HepG2 (cell line): ENCODE results near the gene MBTPS2. TPM values are rescaled to one million over a fixed set of nuclear protein-coding genes. Genes with fewer than 3 reads are reported as not detected.
A peak's percentile ranks its signal among the peaks of the same experiment; 100 is the strongest.

Source experiments
- AKAP8 ChIP-seq: sonication (generic); formaldehyde crosslinking; IDR thresholded peaks from 2 replicates; pipeline ENCODE4 v1.5.1; 2020; ENCODE audit warnings: mild to moderate bottlenecking, missing genetic modification reagents
- CCAR2 ChIP-seq: fragments of 200-400 bp; formaldehyde crosslinking; optimal IDR thresholded peaks from 2 replicates; pipeline ENCODE3; 2018; ENCODE audit warnings: low read depth, mild to moderate bottlenecking, low read length, moderate library complexity
- HIVEP1 ChIP-seq: sonication (generic); formaldehyde crosslinking; IDR thresholded peaks from 2 replicates; pipeline ENCODE4 v1.4.0; 2020; ENCODE audit warnings: mild to moderate bottlenecking, missing genetic modification reagents
- KDM6A ChIP-seq: IDR thresholded peaks from 2 replicates; pipeline ENCODE4 v1.6.1; 2016; ENCODE audit warnings: low read depth
- PLRG1 ChIP-seq: fragments of 450-650 bp; conservative IDR thresholded peaks from 2 replicates; pipeline ENCODE4 v1.6.1; 2016
- RBM22 ChIP-seq: fragments of 200-400 bp; formaldehyde crosslinking; optimal IDR thresholded peaks from 2 replicates; pipeline ENCODE3; 2017; ENCODE audit warnings: mild to moderate bottlenecking, low read length, moderate library complexity
- SP4 ChIP-seq: sonication (generic); formaldehyde crosslinking; IDR thresholded peaks from 2 replicates; pipeline ENCODE4 v1.8.1; 2023; ENCODE audit warnings: mild to moderate bottlenecking, missing genetic modification reagents
- SPEN ChIP-seq: sonication (generic); formaldehyde crosslinking; IDR thresholded peaks from 2 replicates; pipeline ENCODE4 v1.5.1; 2020; ENCODE audit warnings: low read depth, mild to moderate bottlenecking, missing genetic modification reagents
- SYNCRIP ChIP-seq: fragments of 200-400 bp; formaldehyde crosslinking; IDR thresholded peaks from 2 replicates; pipeline ENCODE4 v1.6.1; 2018; ENCODE audit warnings: mild to moderate bottlenecking, low read depth, low read length; ENCODE audit not compliant: insufficient read depth
- ZBTB14 ChIP-seq: sonication (generic); formaldehyde crosslinking; IDR thresholded peaks from 2 replicates; pipeline ENCODE4 v1.4.0; 2020; ENCODE audit warnings: missing genetic modification reagents
- ZBTB3 ChIP-seq: sonication (generic); formaldehyde crosslinking; IDR thresholded peaks from 2 replicates; pipeline ENCODE4 v1.4.0; 2020; ENCODE audit warnings: low read depth, mild to moderate bottlenecking, moderate library complexity, missing genetic modification reagents, borderline replicate concordance
- ZNF101 ChIP-seq: sonication (generic); formaldehyde crosslinking; IDR thresholded peaks from 2 replicates; pipeline ENCODE4 v1.4.0; 2020; ENCODE audit warnings: mild to moderate bottlenecking, low read depth, missing genetic modification reagents, borderline replicate concordance
- ZNF12 ChIP-seq: sonication (generic); formaldehyde crosslinking; IDR thresholded peaks from 2 replicates; pipeline ENCODE4 v1.5.0; 2020; ENCODE audit warnings: missing genetic modification reagents
- ZNF432 ChIP-seq: sonication (generic); formaldehyde crosslinking; IDR thresholded peaks from 2 replicates; pipeline ENCODE4 v1.5.0; 2020; ENCODE audit warnings: missing genetic modification reagents, mild to moderate bottlenecking, borderline replicate concordance
- ZNF446 ChIP-seq: sonication (generic); formaldehyde crosslinking; IDR thresholded peaks from 2 replicates; pipeline ENCODE4 v1.5.0; 2020; ENCODE audit warnings: mild to moderate bottlenecking, missing genetic modification reagents
- ZNF549 ChIP-seq: sonication (generic); formaldehyde crosslinking; IDR thresholded peaks from 2 replicates; pipeline ENCODE4 v1.5.0; 2020; ENCODE audit warnings: missing genetic modification reagents
- ZNF672 ChIP-seq: sonication (generic); formaldehyde crosslinking; IDR thresholded peaks from 2 replicates; pipeline ENCODE4 v1.8.1; 2022; ENCODE audit warnings: missing genetic modification reagents
- ZXDC ChIP-seq: sonication (generic); formaldehyde crosslinking; IDR thresholded peaks from 2 replicates; pipeline ENCODE4 v1.5.0; 2020; ENCODE audit warnings: mild to moderate bottlenecking, missing genetic modification reagents
- polyA plus RNA-seq, 8 experiments: library from polyadenylated mRNA; depleted of rRNA in 3 of 8; stranded (reverse) in 7 of 8; unstranded in 1 of 8; fragments of >200 nt; fragmentation: Illumina TruSeq in 4 of 8; extraction: Trizol in 4 of 8; gene quantifications; 2 replicates each; pipeline versions ENCODE4 v1.2.1 to v1.2.3, GENCODE V29; 2011 to 2016; ENCODE audit warnings: low read depth in 4 of 8, missing spikeins in 1 of 8, mixed read lengths in 1 of 8; ENCODE audit not compliant: insufficient read depth in 1 of 8
- total RNA-seq, 5 experiments: library from RNA; depleted of rRNA; stranded (reverse); fragments of >200 nt; fragmentation: Illumina TruSeq; extraction: Trizol; gene quantifications; 2 replicates each; pipeline ENCODE4 v1.2.3, GENCODE V29; 2016; ENCODE audit warnings: low read depth in 1 of 5
- TF ChIP-seq, protein P1 (sequence below): sonication (generic); formaldehyde crosslinking; IDR thresholded peaks from 2 replicates; pipeline ENCODE4 v1.5.1; 2020; ENCODE audit warnings: mild to moderate bottlenecking, missing genetic modification reagents, borderline replicate concordance
- TF ChIP-seq, protein P2 (sequence below): sonication (generic); formaldehyde crosslinking; IDR thresholded peaks from 2 replicates; pipeline ENCODE4 v1.9.0; 2021; ENCODE audit warnings: missing genetic modification reagents, borderline replicate concordance
- TF ChIP-seq, protein P3 (sequence below): IDR thresholded peaks from 2 replicates; pipeline ENCODE4 v1.6.1; 2016; ENCODE audit warnings: low read depth, borderline replicate concordance

Gene MBTPS2
- total and polyA plus RNA-seq, 2 of the 13 experiments (the other 11 are each of a cell fraction or from before 2014, with no cell fraction given), result 5.7 to 14.4 TPM

DNA sequence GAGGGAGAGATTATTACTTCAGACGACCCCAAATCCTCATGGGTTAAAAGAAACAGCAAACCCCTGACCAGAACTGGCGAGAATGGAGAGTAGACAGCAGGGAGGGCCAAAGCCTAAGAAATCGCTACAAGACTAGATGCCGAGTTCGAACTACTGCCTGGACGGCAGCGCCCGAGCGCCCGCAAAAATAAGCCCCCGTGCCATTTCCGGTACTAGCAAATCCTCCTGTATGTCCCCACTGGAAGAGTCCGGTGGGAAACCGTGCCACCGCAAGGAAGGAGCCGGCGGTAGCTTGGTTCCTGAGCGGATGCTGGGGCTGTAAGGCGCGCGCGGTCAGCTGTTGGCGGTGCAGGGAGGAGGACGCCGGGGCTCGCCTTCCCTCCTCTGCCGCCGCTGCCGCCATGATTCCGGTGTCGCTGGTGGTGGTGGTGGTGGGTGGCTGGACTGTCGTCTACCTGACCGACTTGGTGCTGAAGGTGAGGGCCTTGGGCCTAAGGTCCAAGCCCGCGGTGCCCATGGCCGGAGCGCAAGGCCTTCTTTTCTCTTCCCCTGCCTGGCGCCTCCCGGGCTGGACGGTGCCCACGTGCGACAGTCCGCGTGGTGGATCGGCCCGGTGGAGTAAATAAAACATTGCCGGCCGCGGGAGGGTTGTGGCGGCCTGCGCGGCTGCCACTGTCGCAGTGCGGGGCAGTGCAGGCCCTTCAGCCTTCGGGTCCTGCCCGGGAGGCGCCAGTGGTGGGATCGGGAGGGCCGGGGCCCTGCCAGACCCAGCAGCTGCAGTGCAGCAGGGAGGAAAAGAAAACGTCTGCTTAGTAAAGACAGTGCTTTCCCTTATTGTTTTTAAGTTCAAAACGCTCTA lies at the start of gene MBTPS2 (continued):
- TF ChIP-seq AKAP8 (CRISPR knock-in tag) (0 out of 2 replicates have a peak, but pooled peaks have one; percentile 35), ZBTB3 (CRISPR knock-in tag) (no peak), ZNF101 (CRISPR knock-in tag) (no peak), HIVEP1 (CRISPR knock-in tag) (peak; percentile 43), KDM6A (CRISPR knock-in tag) (no peak), SPEN (peak; percentile 86; the same call in 1 of the 2 replicates), PLRG1 (no peak), ZNF549 (no peak), ZXDC (CRISPR knock-in tag) (no peak), CCAR2 (no peak), SYNCRIP (no peak), ZNF446 (CRISPR knock-in tag) (0 out of 2 replicates have a peak, but pooled peaks have one; percentile 41), ZBTB14 (CRISPR knock-in tag) (no peak), ZNF12 (CRISPR knock-in tag) (peak; percentile 39), ZNF672 (CRISPR knock-in tag) (no peak), ZNF432 (no peak), RBM22 (no peak), SP4 (no peak)
- TF ChIP-seq, protein P1, sequence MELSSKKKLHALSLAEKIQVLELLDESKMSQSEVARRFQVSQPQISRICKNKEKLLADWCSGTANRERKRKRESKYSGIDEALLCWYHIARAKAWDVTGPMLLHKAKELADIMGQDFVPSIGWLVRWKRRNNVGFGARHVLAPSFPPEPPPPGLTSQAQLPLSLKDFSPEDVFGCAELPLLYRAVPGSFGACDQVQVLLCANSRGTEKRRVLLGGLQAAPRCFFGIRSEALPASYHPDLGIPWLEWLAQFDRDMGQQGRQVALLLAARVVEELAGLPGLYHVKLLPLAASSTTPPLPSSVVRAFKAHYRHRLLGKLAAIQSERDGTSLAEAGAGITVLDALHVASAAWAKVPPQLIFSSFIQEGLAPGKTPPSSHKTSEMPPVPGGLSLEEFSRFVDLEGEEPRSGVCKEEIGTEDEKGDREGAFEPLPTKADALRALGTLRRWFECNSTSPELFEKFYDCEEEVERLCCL (CRISPR knock-in tag), result no peak
- TF ChIP-seq, protein P2, sequence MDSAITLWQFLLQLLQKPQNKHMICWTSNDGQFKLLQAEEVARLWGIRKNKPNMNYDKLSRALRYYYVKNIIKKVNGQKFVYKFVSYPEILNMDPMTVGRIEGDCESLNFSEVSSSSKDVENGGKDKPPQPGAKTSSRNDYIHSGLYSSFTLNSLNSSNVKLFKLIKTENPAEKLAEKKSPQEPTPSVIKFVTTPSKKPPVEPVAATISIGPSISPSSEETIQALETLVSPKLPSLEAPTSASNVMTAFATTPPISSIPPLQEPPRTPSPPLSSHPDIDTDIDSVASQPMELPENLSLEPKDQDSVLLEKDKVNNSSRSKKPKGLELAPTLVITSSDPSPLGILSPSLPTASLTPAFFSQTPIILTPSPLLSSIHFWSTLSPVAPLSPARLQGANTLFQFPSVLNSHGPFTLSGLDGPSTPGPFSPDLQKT (CRISPR knock-in tag), result no peak; the same call in 1 of the 2 replicates
- TF ChIP-seq, protein P3, sequence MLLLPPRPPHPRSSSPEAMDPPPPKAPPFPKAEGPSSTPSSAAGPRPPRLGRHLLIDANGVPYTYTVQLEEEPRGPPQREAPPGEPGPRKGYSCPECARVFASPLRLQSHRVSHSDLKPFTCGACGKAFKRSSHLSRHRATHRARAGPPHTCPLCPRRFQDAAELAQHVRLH, result peak; percentile 89; the same call in 1 of the 2 replicates
